H1 (cell line): ENCODE data around the gene PIGS. TPM values are rescaled to one million over a fixed set of nuclear protein-coding genes. Genes with fewer than 3 reads are reported as not detected.

ENCODE experiments used
- CTCF ChIA-PET: fragments of 300-600 bp; sonication (Branson Sonifier 250); formaldehyde crosslinking; loops from one replicate; lab custom pipeline; 2021; ENCODE audit not compliant: partially characterized antibody; lab: Charles Lee
- POLR2A ChIA-PET: fragments of 300-600 bp; sonication (Branson Sonifier 250); formaldehyde crosslinking; loops from one replicate; lab custom pipeline; 2021; ENCODE audit warnings: inconsistent platforms; ENCODE audit not compliant: partially characterized antibody; lab: Charles Lee
- DNase-seq, 2 experiments: peaks; one replicate each; pipeline versions ENCODE4 v3.0.0 to v3.0.0-alpha.2; 2010 to 2022; ENCODE audit warnings: low spot score in 2 of 2, low read depth in 1 of 2, mixed read lengths in 1 of 2
- FAIRE-seq: peaks from 2 replicates; lab custom pipeline; 2011; peaks lifted over from hg19 to GRCh38; lab: Jason Lieb, UNC
- H2AFZ ChIP-seq: 2 replicates; pipeline ENCODE4 v1.8.1; 2012; ENCODE audit warnings: low read length, inconsistent platforms
- H2AK5ac ChIP-seq: 2 replicates; pipeline ENCODE4 v1.6.1; 2013; ENCODE audit warnings: low read depth, low read length
- H2BK120ac ChIP-seq: replicated peaks from 2 replicates; pipeline ENCODE3; 2013; ENCODE audit warnings: low read depth, low read length, inconsistent platforms
- H2BK12ac ChIP-seq: 2 replicates; pipeline ENCODE4 v1.6.1; 2013; ENCODE audit warnings: low read depth, low read length
- H2BK15ac ChIP-seq: 2 replicates; pipeline ENCODE4 v1.6.1; 2013; ENCODE audit warnings: low read length
- H2BK20ac ChIP-seq: 2 replicates; pipeline ENCODE4 v1.6.1; 2013; ENCODE audit warnings: low read length
- H2BK5ac ChIP-seq: 2 replicates; pipeline ENCODE4 v1.6.1; 2013; ENCODE audit warnings: low read depth, low read length
- H3K14ac ChIP-seq: 2 replicates; pipeline ENCODE4 v1.6.1; 2013; ENCODE audit warnings: inconsistent platforms; ENCODE audit not compliant: insufficient read length
- H3K18ac ChIP-seq: 2 replicates; pipeline ENCODE4 v1.6.1; 2013; ENCODE audit warnings: low read length; ENCODE audit errors: extremely low read depth
- H3K23ac ChIP-seq: 2 replicates; pipeline ENCODE4 v1.6.1; 2013; ENCODE audit warnings: inconsistent platforms; ENCODE audit not compliant: insufficient read length
- H3K23me2 ChIP-seq: 2 replicates; pipeline ENCODE4 v1.6.1; 2013; ENCODE audit warnings: low read depth, low read length
- H3K27ac ChIP-seq: 2 replicates; pipeline ENCODE4 v1.6.1; 2011; ENCODE audit warnings: low read depth, low read length, inconsistent platforms
- H3K27me3 ChIP-seq, 4 experiments: replicated peaks in 1 of 4; 1 replicate in 1 of 4; 2 replicates in 3 of 4; pipeline versions ENCODE4 v1.6.1 to v1.8.1; 2011 to 2013; ENCODE audit warnings: low read length in 3 of 4, mild to moderate bottlenecking in 3 of 4, inconsistent platforms in 2 of 4, mixed read lengths in 2 of 4, moderate library complexity in 1 of 4; ENCODE audit not compliant: control insufficient read depth in 3 of 4, insufficient read depth in 3 of 4; ENCODE audit errors: extremely low read depth in 1 of 4
- H3K36me3 ChIP-seq, 4 experiments: 2 replicates each; pipeline versions ENCODE4 v1.6.1 to v1.8.1; 2011 to 2013; ENCODE audit warnings: mild to moderate bottlenecking in 4 of 4, low read length in 3 of 4, moderate library complexity in 2 of 4, control low read depth in 1 of 4, inconsistent platforms in 1 of 4; ENCODE audit not compliant: insufficient read depth in 4 of 4, control insufficient read depth in 2 of 4
- H3K4ac ChIP-seq: replicated peaks from 2 replicates; pipeline ENCODE3; 2013; ENCODE audit warnings: low read length, low read depth, mixed read lengths, inconsistent platforms; ENCODE audit not compliant: insufficient read length
- H3K4me1 ChIP-seq, 4 experiments: replicated peaks in 1 of 4; 1 replicate in 1 of 4; 2 replicates in 3 of 4; pipeline versions ENCODE4 v1.6.1 to v1.8.1; 2011 to 2013; ENCODE audit warnings: low read length in 3 of 4, inconsistent platforms in 2 of 4, mixed read lengths in 1 of 4; ENCODE audit not compliant: insufficient read depth in 4 of 4, control insufficient read depth in 3 of 4
- H3K4me2 ChIP-seq, 2 experiments: 2 replicates each; pipeline versions ENCODE4 v1.6.1 to v1.8.1; 2011 to 2013; ENCODE audit warnings: low read depth in 2 of 2, low read length in 2 of 2, control low read depth in 1 of 2, inconsistent platforms in 1 of 2, mild to moderate bottlenecking in 1 of 2; ENCODE audit not compliant: insufficient read depth in 1 of 2
- H3K4me3 ChIP-seq, 4 experiments: fragments of 200-600, 300-600 bp in 1 of 4; sonication (generic), shearing (Covaris generic), sonication (Bioruptor Twin) in 1 of 4; 2 replicates each; pipeline versions ENCODE4 v1.5.1 to v1.8.1; 2011 to 2016; ENCODE audit warnings: low read length in 4 of 4, low read depth in 3 of 4, control low read depth in 2 of 4, inconsistent platforms in 2 of 4, mild to moderate bottlenecking in 2 of 4, mixed read lengths in 1 of 4, moderate library complexity in 1 of 4; ENCODE audit not compliant: insufficient read depth in 2 of 4; ENCODE audit errors: extremely low read depth in 1 of 4
- H3K56ac ChIP-seq: replicated peaks from 2 replicates; pipeline ENCODE3; 2013; ENCODE audit warnings: low read depth, mild to moderate bottlenecking, mixed read lengths, low read length, inconsistent platforms; ENCODE audit not compliant: insufficient read length
- H3K79me1 ChIP-seq: 2 replicates; pipeline ENCODE4 v1.6.1; 2013; ENCODE audit warnings: low read depth, low read length, control low read depth
- H3K79me2 ChIP-seq, 2 experiments: 2 replicates each; pipeline versions ENCODE4 v1.6.1 to v1.8.1; 2012 to 2013; ENCODE audit warnings: low read length in 2 of 2, mild to moderate bottlenecking in 2 of 2, inconsistent platforms in 1 of 2; ENCODE audit not compliant: insufficient read depth in 2 of 2, control insufficient read depth in 1 of 2
- H3K9ac ChIP-seq, 4 experiments: replicated peaks in 1 of 4; 1 replicate in 1 of 4; 2 replicates in 3 of 4; pipeline versions ENCODE4 v1.6.1 to v1.8.1; 2011 to 2013; ENCODE audit warnings: low read depth in 3 of 4, low read length in 3 of 4, control low read depth in 2 of 4, mild to moderate bottlenecking in 2 of 4, moderate library complexity in 2 of 4, inconsistent platforms in 1 of 4; ENCODE audit errors: extremely low read depth in 1 of 4
- H3K9me3 ChIP-seq, 2 experiments: 2 replicates each; pipeline versions ENCODE4 v1.6.1 to v1.8.1; 2012 to 2013; ENCODE audit warnings: mild to moderate bottlenecking in 2 of 2, moderate library complexity in 2 of 2, control low read depth in 1 of 2, inconsistent platforms in 1 of 2, low read depth in 1 of 2, low read length in 1 of 2, mixed read lengths in 1 of 2; ENCODE audit not compliant: insufficient read depth in 2 of 2
- H4K20me1 ChIP-seq, 2 experiments: replicated peaks in 1 of 2; 2 replicates each; pipeline versions ENCODE3 to v1.8.1; 2011 to 2013; ENCODE audit warnings: inconsistent platforms in 2 of 2, low read length in 2 of 2, mild to moderate bottlenecking in 1 of 2; ENCODE audit not compliant: insufficient read depth in 2 of 2, control insufficient read depth in 1 of 2
- H4K5ac ChIP-seq: 2 replicates; pipeline ENCODE4 v1.6.1; 2013; ENCODE audit warnings: low read length, low read depth, mixed read lengths, inconsistent platforms; ENCODE audit not compliant: insufficient read length
- H4K8ac ChIP-seq: 2 replicates; pipeline ENCODE4 v1.8.0; 2013; ENCODE audit warnings: mild to moderate bottlenecking, moderate library complexity, low read length, inconsistent platforms; ENCODE audit not compliant: insufficient read depth; ENCODE audit errors: extremely low read depth
- H4K91ac ChIP-seq: replicated peaks from 2 replicates; pipeline ENCODE3; 2013; ENCODE audit warnings: low read length, mixed read lengths, inconsistent platforms; ENCODE audit not compliant: insufficient read length
- BCL11A ChIP-seq, 2 experiments: IDR thresholded peaks; one replicate each; pipeline ENCODE4 v1.6.1; 2011; ENCODE audit warnings: low read depth in 2 of 2, low read length in 2 of 2, mild to moderate bottlenecking in 2 of 2
- CHD1 ChIP-seq: IDR thresholded peaks from 2 replicates; pipeline ENCODE4 v1.6.1; 2012; ENCODE audit warnings: low read depth, low read length, improper control_type of control experiment
- HDAC6 ChIP-seq: IDR thresholded peaks from one replicate; pipeline ENCODE4 v1.7.1; 2012; ENCODE audit warnings: low read depth, mild to moderate bottlenecking, inconsistent platforms, low read length, moderate library complexity
- JUND ChIP-seq: IDR thresholded peaks from 2 replicates; pipeline ENCODE4 v1.6.1; 2011; ENCODE audit warnings: mild to moderate bottlenecking, improper control_type of control experiment, low read length
- KDM1A ChIP-seq: fragments of 200-600, 300-600 bp; sonication (generic); IDR thresholded peaks from 2 replicates; pipeline ENCODE4 v1.7.1; 2016; ENCODE audit warnings: mild to moderate bottlenecking, low read length, borderline replicate concordance
- MAFK ChIP-seq: IDR thresholded peaks from 2 replicates; pipeline ENCODE4 v1.6.1; 2012; ENCODE audit warnings: low read depth, mild to moderate bottlenecking, improper control_type of control experiment, low read length
- RAD21 ChIP-seq, 2 experiments: IDR thresholded peaks in 1 of 2; conservative IDR thresholded peaks in 1 of 2; 2 replicates each; pipeline ENCODE4 v1.6.1; 2011; ENCODE audit warnings: low read depth in 2 of 2, low read length in 2 of 2, improper control_type of control experiment in 1 of 2, inconsistent platforms in 1 of 2, mild to moderate bottlenecking in 1 of 2, moderate library complexity in 1 of 2
- RFX5 ChIP-seq: IDR thresholded peaks from 2 replicates; pipeline ENCODE4 v1.6.1; 2011; ENCODE audit warnings: low read depth, low read length, improper control_type of control experiment, borderline replicate concordance
- SIX5 ChIP-seq: IDR thresholded peaks from 2 replicates; pipeline ENCODE4 v1.6.1; 2011; ENCODE audit warnings: mild to moderate bottlenecking, low read depth, low read length
- WGBS, 2 experiments: shearing (Covaris generic) in 1 of 2; methylation state at CpG; one replicate each; pipeline versions ENCODE4 v1.1.6 to v1.1.7; 2013 to 2015; ENCODE audit warnings: low lambda C conversion rate in 2 of 2, mixed read lengths in 2 of 2, inconsistent platforms in 1 of 2, low coverage in 1 of 2, missing lambda C conversion rate in 1 of 2; ENCODE audit not compliant: insufficient replicate concordance in 2 of 2, insufficient coverage in 1 of 2, insufficient read length in 1 of 2; ENCODE audit errors: extremely low coverage in 1 of 2, missing lambda C conversion rate in 1 of 2; 5-methylcytosine and 5-hydroxymethylcytosine counted together
- polyA plus RNA-seq, 7 experiments: library from polyadenylated mRNA; depleted of rRNA in 3 of 7; stranded (reverse) in 5 of 7; unstranded in 2 of 7; fragments of >200 nt in 5 of 7; fragments of 200-250 nt in 2 of 7; gene quantifications; 1 replicate in 5 of 7; 2 replicates in 1 of 7; 4 replicates in 1 of 7; pipeline versions ENCODE4 v1.2.1 to v1.2.3, GENCODE V29; 2011 to 2013; ENCODE audit warnings: missing spikeins in 2 of 7, mixed read lengths in 2 of 7
- total RNA-seq: library from RNA; stranded (reverse); fragmentation: NEBNext Ultra II Directional; extraction: Animal tissue kit (Norgen Biotek cat#: 25700); gene quantifications from 2 replicates; pipeline ENCODE4 v1.2.1, GENCODE V29; 2021
- TF ChIP-seq, protein P1 (sequence below): IDR thresholded peaks from 2 replicates; pipeline ENCODE4 v1.6.1; 2012; ENCODE audit warnings: inconsistent platforms
- TF ChIP-seq, protein P2 (sequence below): IDR thresholded peaks from 2 replicates; pipeline ENCODE4 v1.6.1; 2011; ENCODE audit warnings: low read length, improper control_type of control experiment

Gene PIGS
- total and polyA plus RNA-seq, 2 of the 8 experiments (the other 6 are each of a cell fraction or from before 2014, with no cell fraction given), result 44.3 to 50.6 TPM

DNA sequence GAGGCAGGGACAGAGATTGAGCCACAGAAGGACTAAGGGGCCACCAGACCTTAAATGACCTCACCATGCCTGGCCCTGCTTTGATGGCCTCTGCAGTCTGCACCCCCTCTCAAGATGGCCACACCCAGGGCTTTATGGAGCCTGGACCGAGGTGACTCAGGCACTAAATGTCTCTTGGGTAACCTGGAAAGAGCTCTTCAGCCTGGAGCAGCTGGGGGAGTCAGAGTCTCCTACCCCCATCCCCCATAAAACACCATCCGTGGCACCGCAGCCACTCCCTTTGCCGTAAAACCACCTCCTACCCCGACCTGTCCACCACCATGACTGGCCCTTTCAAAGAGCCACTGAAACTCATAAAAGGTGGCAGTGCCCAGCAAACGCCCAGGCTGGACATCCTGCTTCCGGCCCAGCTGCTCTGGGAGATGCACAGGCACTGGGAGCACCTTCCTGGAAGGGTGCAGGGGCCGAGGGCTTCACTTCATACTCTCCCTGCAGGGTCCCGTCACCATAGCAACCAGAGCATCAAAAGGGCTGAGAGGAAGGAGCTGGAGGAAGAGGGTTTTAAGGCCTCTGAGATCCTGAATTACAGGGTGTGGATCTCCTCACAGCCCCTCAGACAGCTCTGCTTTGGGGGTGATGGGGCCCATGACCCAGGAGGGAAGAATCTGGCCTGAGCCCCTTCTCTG is 42.9 kb downstream of the PIGS start:
- Histone ChIP-seq H3K23ac (no peak overlapping the region), H3K27ac (no peak overlapping the region), H3K79me2 (no peaks in the 10 kb centered on the region), H2BK120ac (no peak overlapping the region), H3K4me2 (no peak overlapping the region), H2AFZ (no peak overlapping the region), H2BK20ac (no peak overlapping the region), H3K4me1 (peaks cover 0 to 5% (median 0%) of the 10 kb centered on the region in 4 experiments; a peak in 2 of 7 replicates), H3K56ac (no peak overlapping the region), H3K36me3 (no peaks in the 10 kb centered on the region), H3K9ac (no peak overlapping the region), H3K4ac (no peak overlapping the region), H2BK5ac (no peak overlapping the region), H3K23me2 (no peaks in the 10 kb centered on the region), H2BK15ac (no peak overlapping the region), H3K18ac (no peak overlapping the region), H2BK12ac (no peak overlapping the region), H3K4me3 (no peak overlapping the region), H2AK5ac (no peak overlapping the region), H4K20me1 (no peaks in the 10 kb centered on the region), H4K91ac (no peak overlapping the region), H3K14ac (no peak overlapping the region), H3K9me3 (no peaks in the 10 kb centered on the region), H3K79me1 (no peaks in the 10 kb centered on the region), H4K5ac (no peak overlapping the region), H3K27me3 (no peaks in the 10 kb centered on the region), H4K8ac (no peak overlapping the region)
- ChIA-PET POLR2A (interaction anchor here (1.1 kb wide), 1 partner anchor 15 kb away, joined by 3 read pairs; no protein-coding TSS in a partner anchor), CTCF (interaction anchor here (0.9 to 5.9 kb wide), 5 partner anchors 11 to 31 kb away, joined by 3 to 45 read pairs (median 4); no protein-coding TSS in a partner anchor)
- DNase-seq (no peak), FAIRE-seq (no peak)
- 84% methylated on average over 9 of the region's 9 CpGs; no CpG with 5 or more reads in 1 of the 2 experiments for WGBS, 2 experiments
- TF ChIP-seq MAFK (no peak), RFX5 (no peak), HDAC6 (no peak), JUND (no peak), KDM1A (no peak), BCL11A (IDR thresholded peaks at IDR 0.05; ENCODE audit: low read depth in 2 of 2, low read length in 2 of 2) (no peak), RAD21 (IDR thresholded peaks at IDR 0.05 in 1 of 2, conservative IDR thresholded peaks at IDR 0.05 in 1 of 2; ENCODE audit: low read depth in 2 of 2, low read length in 2 of 2) (no peak), CHD1 (no peak), SIX5 (no peak)
- TF ChIP-seq, protein P1, sequence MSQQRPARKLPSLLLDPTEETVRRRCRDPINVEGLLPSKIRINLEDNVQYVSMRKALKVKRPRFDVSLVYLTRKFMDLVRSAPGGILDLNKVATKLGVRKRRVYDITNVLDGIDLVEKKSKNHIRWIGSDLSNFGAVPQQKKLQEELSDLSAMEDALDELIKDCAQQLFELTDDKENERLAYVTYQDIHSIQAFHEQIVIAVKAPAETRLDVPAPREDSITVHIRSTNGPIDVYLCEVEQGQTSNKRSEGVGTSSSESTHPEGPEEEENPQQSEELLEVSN, result no peak
- TF ChIP-seq, protein P2, sequence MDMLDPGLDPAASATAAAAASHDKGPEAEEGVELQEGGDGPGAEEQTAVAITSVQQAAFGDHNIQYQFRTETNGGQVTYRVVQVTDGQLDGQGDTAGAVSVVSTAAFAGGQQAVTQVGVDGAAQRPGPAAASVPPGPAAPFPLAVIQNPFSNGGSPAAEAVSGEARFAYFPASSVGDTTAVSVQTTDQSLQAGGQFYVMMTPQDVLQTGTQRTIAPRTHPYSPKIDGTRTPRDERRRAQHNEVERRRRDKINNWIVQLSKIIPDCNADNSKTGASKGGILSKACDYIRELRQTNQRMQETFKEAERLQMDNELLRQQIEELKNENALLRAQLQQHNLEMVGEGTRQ, result no peak
